Keratinocyte (primary cell): ENCODE results near the gene ARHGAP12.

Source experiments
- CTCF ChIP-seq, 3 experiments: IDR thresholded peaks in 1 of 3; conservative IDR thresholded peaks in 1 of 3; optimal IDR thresholded peaks in 1 of 3; 2 replicates in 2 of 3; 3 replicates in 1 of 3; pipeline versions ENCODE3 to v1.5.1; 2011; ENCODE audit warnings: low read length in 3 of 3, mild to moderate bottlenecking in 3 of 3, moderate library complexity in 2 of 3, control low read depth in 1 of 3, inconsistent platforms in 1 of 3; ENCODE audit not compliant: insufficient read depth in 2 of 3; ENCODE audit errors: extremely low read depth in 1 of 3
- EZH2 ChIP-seq: IDR thresholded peaks from one replicate; pipeline ENCODE4 v1.6.1; 2012; ENCODE audit warnings: inconsistent platforms, mild to moderate bottlenecking, low read length, moderate library complexity

- TF ChIP-seq CTCF (optimal IDR thresholded peaks at IDR 0.05 in 1 of 3, IDR thresholded peaks at IDR 0.05 in 1 of 3, conservative IDR thresholded peaks at IDR 0.05 in 1 of 3; ENCODE audit: extremely low read depth in 1 of 3, insufficient read depth in 2 of 3, low read length in 3 of 3) (no peak), EZH2 (no peak)
Measured at GRCh38 chr10:31792745-31793144, 135.9 kb downstream of the ARHGAP12 start.
